H9 (cell line): ENCODE data around the gene RYR1. TPM values are rescaled to one million over a fixed set of nuclear protein-coding genes. Genes with fewer than 3 reads are reported as not detected.

Experiments used
- DNase-seq: peaks from one replicate; pipeline ENCODE4 v3.0.0-alpha.2; 2017
- H2AFZ ChIP-seq: one replicate; pipeline ENCODE4 v1.6.1; 2013; ENCODE audit warnings: mild to moderate bottlenecking, low read length, control low read depth, moderate library complexity
- H2AK5ac ChIP-seq: 2 replicates; pipeline ENCODE4 v1.6.1; 2013; ENCODE audit warnings: low read length, control low read depth, mixed read lengths; ENCODE audit not compliant: insufficient read length
- H2BK120ac ChIP-seq: one replicate; pipeline ENCODE4 v1.6.1; 2013; ENCODE audit warnings: low read depth, mild to moderate bottlenecking, low read length, control low read depth, inconsistent platforms; ENCODE audit not compliant: poor library complexity, severe bottlenecking
- H2BK12ac ChIP-seq: 2 replicates; pipeline ENCODE4 v1.6.1; 2013; ENCODE audit warnings: low read length, control low read depth, mixed read lengths, low read depth; ENCODE audit not compliant: insufficient read length
- H2BK15ac ChIP-seq: 2 replicates; pipeline ENCODE4 v1.6.1; 2013; ENCODE audit warnings: low read depth, low read length, control low read depth
- H2BK20ac ChIP-seq: one replicate; pipeline ENCODE4 v1.6.1; 2013; ENCODE audit warnings: low read depth, mild to moderate bottlenecking, low read length, control low read depth, inconsistent platforms; ENCODE audit not compliant: poor library complexity, severe bottlenecking
- H2BK5ac ChIP-seq: 2 replicates; pipeline ENCODE4 v1.6.1; 2013; ENCODE audit warnings: low read length, control low read depth, mixed read lengths; ENCODE audit not compliant: insufficient read length
- H3K14ac ChIP-seq: 2 replicates; pipeline ENCODE4 v1.6.1; 2013; ENCODE audit warnings: low read length, control low read depth; ENCODE audit not compliant: insufficient read depth
- H3K18ac ChIP-seq: 2 replicates; pipeline ENCODE4 v1.6.1; 2013; ENCODE audit warnings: low read depth, mild to moderate bottlenecking, mixed read lengths, low read length, control low read depth; ENCODE audit not compliant: insufficient read length
- H3K23ac ChIP-seq: 2 replicates; pipeline ENCODE4 v1.6.1; 2013; ENCODE audit warnings: low read length, control low read depth, mixed read lengths, low read depth; ENCODE audit not compliant: insufficient read length
- H3K23me2 ChIP-seq: 2 replicates; pipeline ENCODE4 v1.6.1; 2013; ENCODE audit warnings: low read depth, mild to moderate bottlenecking, mixed read lengths, low read length, control low read depth; ENCODE audit not compliant: insufficient read length, poor library complexity, severe bottlenecking
- H3K27ac ChIP-seq: 2 replicates; pipeline ENCODE4 v1.5.1; 2013; ENCODE audit warnings: low read length, control low read depth, mixed read lengths, low read depth; ENCODE audit not compliant: insufficient read length
- H3K27me3 ChIP-seq: 2 replicates; pipeline ENCODE4 v1.6.1; 2013; ENCODE audit warnings: low read length, control low read depth, inconsistent platforms; ENCODE audit not compliant: insufficient read depth
- H3K4ac ChIP-seq: 2 replicates; pipeline ENCODE4 v1.6.1; 2013; ENCODE audit warnings: low read depth, mild to moderate bottlenecking, control low read depth, inconsistent platforms, low read length, moderate library complexity
- H3K4me1 ChIP-seq: 2 replicates; pipeline ENCODE4 v1.6.1; 2013; ENCODE audit warnings: low read length, control low read depth, inconsistent platforms; ENCODE audit not compliant: insufficient read depth
- H3K4me2 ChIP-seq: 2 replicates; pipeline ENCODE4 v1.6.1; 2013; ENCODE audit warnings: low read length, control low read depth, mixed read lengths; ENCODE audit not compliant: insufficient read length, insufficient read depth
- H3K56ac ChIP-seq: 2 replicates; pipeline ENCODE4 v1.6.1; 2013; ENCODE audit warnings: low read depth, mild to moderate bottlenecking, mixed read lengths, low read length, control low read depth; ENCODE audit not compliant: insufficient read length
- H3K79me1 ChIP-seq: 2 replicates; pipeline ENCODE4 v1.6.1; 2013; ENCODE audit warnings: low read depth, mild to moderate bottlenecking, moderate library complexity, low read length, control low read depth, inconsistent platforms; ENCODE audit not compliant: insufficient read depth, poor library complexity, severe bottlenecking
- H3K79me2 ChIP-seq: 2 replicates; pipeline ENCODE4 v1.6.1; 2013; ENCODE audit warnings: low read length, control low read depth, inconsistent platforms; ENCODE audit not compliant: insufficient read depth
- H3K9ac ChIP-seq: 2 replicates; pipeline ENCODE4 v1.6.1; 2013; ENCODE audit warnings: low read length, control low read depth, mixed read lengths; ENCODE audit not compliant: insufficient read length; ENCODE audit errors: extremely low read depth
- H3K9me3 ChIP-seq: one replicate; pipeline ENCODE4 v1.6.1; 2013; ENCODE audit warnings: low read depth, low read length, inconsistent platforms; ENCODE audit not compliant: control insufficient read depth
- H3T11ph ChIP-seq: one replicate; pipeline ENCODE4 v1.6.1; 2013; ENCODE audit warnings: mild to moderate bottlenecking, low read length, control low read depth, inconsistent platforms
- H4K20me1 ChIP-seq: one replicate; pipeline ENCODE4 v1.6.1; 2013; ENCODE audit not compliant: control insufficient read depth, insufficient read length, insufficient read depth
- H4K5ac ChIP-seq: 2 replicates; pipeline ENCODE4 v1.6.1; 2013; ENCODE audit warnings: low read depth, mild to moderate bottlenecking, mixed read lengths, low read length, control low read depth; ENCODE audit not compliant: insufficient read length
- H4K8ac ChIP-seq: replicated peaks from 2 replicates; pipeline ENCODE4 v1.6.1; 2013; ENCODE audit warnings: low read length, control low read depth, mixed read lengths, low read depth; ENCODE audit not compliant: insufficient read length
- H4K91ac ChIP-seq: 2 replicates; pipeline ENCODE4 v1.6.1; 2013; ENCODE audit warnings: low read depth, mild to moderate bottlenecking, moderate library complexity, mixed read lengths, low read length, control low read depth; ENCODE audit not compliant: insufficient read length
- H3K27ac Mint-ChIP-seq, 3 experiments: 2 replicates in 2 of 3; 3 replicates in 1 of 3; pipeline ENCODE4 v1.8.0; 2020 to 2021; ENCODE audit warnings: mixed read lengths in 3 of 3, mild to moderate bottlenecking in 1 of 3, moderate library complexity in 1 of 3
- H3K27me3 Mint-ChIP-seq: 2 replicates; pipeline ENCODE4 v1.8.0; 2021; ENCODE audit warnings: low read depth, mild to moderate bottlenecking, moderate library complexity, mixed read lengths
- H3K36me3 Mint-ChIP-seq, 3 experiments: 2 replicates in 2 of 3; 3 replicates in 1 of 3; pipeline ENCODE4 v1.8.0; 2020 to 2021; ENCODE audit warnings: low read depth in 3 of 3, mixed read lengths in 3 of 3; ENCODE audit not compliant: insufficient read depth in 1 of 3
- H3K4me1 Mint-ChIP-seq, 2 experiments: 2 replicates each; pipeline ENCODE4 v1.8.0; 2020; ENCODE audit warnings: mixed read lengths in 2 of 2
- H3K4me3 Mint-ChIP-seq, 2 experiments: 2 replicates in 1 of 2; 3 replicates in 1 of 2; pipeline ENCODE4 v1.8.0; 2020 to 2021; ENCODE audit warnings: mild to moderate bottlenecking in 2 of 2, mixed read lengths in 2 of 2, moderate library complexity in 1 of 2
- H3K9me3 Mint-ChIP-seq, 2 experiments: 2 replicates in 1 of 2; 3 replicates in 1 of 2; pipeline ENCODE4 v1.8.0; 2020; ENCODE audit warnings: mild to moderate bottlenecking in 2 of 2, mixed read lengths in 2 of 2, moderate library complexity in 1 of 2
- CTCF ChIP-seq: fragments of 200-600 bp; sonication (generic); conservative IDR thresholded peaks from 3 replicates; pipeline ENCODE4 v1.8.0; 2021; ENCODE audit warnings: antibody characterized with exemption, mild to moderate bottlenecking
- WGBS: extraction: QIAGEN DNeasy Blood & Tissue Kit; methylation state at CpG from one replicate; pipeline ENCODE4 v1.1.7; 2013; ENCODE audit warnings: missing lambda C conversion rate, low lambda C conversion rate, mixed read lengths; ENCODE audit not compliant: insufficient read length; ENCODE audit errors: extremely low coverage; 5-methylcytosine and 5-hydroxymethylcytosine counted together
- total RNA-seq: library from RNA; stranded (reverse); gene quantifications from 2 replicates; pipeline ENCODE4 v1.2.1, GENCODE V29; 2021

RYR1 gene
- total RNA-seq, 1 experiment from 2014 or later, result 8.9 TPM

GRCh38 chr19:38424272-38424671, 9.2 kb upstream of the RYR1 start:
- no CpG with 5 or more reads among the region's 5 CpGs for WGBS
- Histone ChIP-seq H3K4me1 (no peaks in the 10 kb centered on the region; the same call in 1 of the 2 replicates), H3K27ac (no peak overlapping the region), H4K5ac (no peak overlapping the region), H2BK20ac (no peak overlapping the region), H3K18ac (no peak overlapping the region), H2AFZ (no peak overlapping the region), H2BK5ac (no peak overlapping the region), H3K9ac (no peak overlapping the region), H3K79me1 (no peaks in the 10 kb centered on the region), H4K91ac (no peak overlapping the region), H3K23me2 (no peaks in the 10 kb centered on the region), H2AK5ac (no peak overlapping the region), H3K79me2 (no peaks in the 10 kb centered on the region), H2BK12ac (no peak overlapping the region), H3K9me3 (no peaks in the 10 kb centered on the region), H3K27me3 (no peaks in the 10 kb centered on the region), H2BK120ac (no peak overlapping the region), H4K20me1 (no peaks in the 10 kb centered on the region), H3K23ac (no peak overlapping the region), H3T11ph (no peak overlapping the region), H4K8ac (no peak overlapping the region), H3K4ac (no peak overlapping the region), H3K4me2 (no peak overlapping the region), H3K14ac (no peak overlapping the region), H3K56ac (no peak overlapping the region), H2BK15ac (no peak overlapping the region)
- TF ChIP-seq CTCF, result no peak
- no peak for DNase-seq
- Mint-ChIP-seq H3K27me3 (peaks cover 17% of the 10 kb centered on the region), H3K36me3 (no peaks in the 10 kb centered on the region), H3K4me1 (peaks cover 4 to 14% of the 10 kb centered on the region in 2 experiments), H3K27ac (no peak overlapping the region), H3K9me3 (no peaks in the 10 kb centered on the region), H3K4me3 (no peak overlapping the region)
